Heart left ventricle (tissue), 13 donors: ENCODE measurements around the gene PPP1R11.

Source experiments
- POLR2A ChIP-seq, 2 donors: fragments of 450-650 bp; IDR thresholded peaks; one replicate each; pipeline ENCODE4 v1.6.1; 2017; ENCODE audit warnings: antibody characterized with exemption in 2 of 2, mild to moderate bottlenecking in 2 of 2, moderate library complexity in 2 of 2
- TF ChIP-seq, protein P1 (sequence below), 12 donors: fragments of 200-600 bp; sonication (generic) in 4 of 12; IDR thresholded peaks; one replicate each; pipeline versions ENCODE4 v1.5.0 to v1.8.0; 2018 to 2022; ENCODE audit warnings: antibody characterized with exemption in 12 of 12, mild to moderate bottlenecking in 5 of 12
- donor health status: ischemic (EF 13 %, LVEDD 7.1; RV severe dilation, severe dysfunction).
- donor health status: DM: no; HTN: yes; CAD: no.
- donor health status: DM: no; HTN: no; CAD: no.
- donor health status: ischemic (EF 25% LVEDD 6.9; RV normal size, moderate dysfunction).
- donor health status: ischemic (EF 25% LVEDD 5.7; RV mildly dilated, moderate dysfunction).
- donor health status: ischemic (EF 35%, LVEDD 5.7; RV mildly dilated, moderate dysfunction).
- donor health status: nonischemic (EF 11% LVEDD 7.7; RV severe dilation, severe dysfunction).
- donor health status: DM: yes; HTN: yes; CAD: no.
- donor health status: PGD.
- donor health status: ischemic (EF 29% LVEDD 5.4; RV normal size, mild dysfunction).
- donor health status: nonischemic (EF 23%, LVEDD 6.1; RV moderate dilation, normal function).

GRCh38 chr6:30092852-30093543, 26.0 kb downstream of the PPP1R11 start:
- no peak for TF ChIP-seq POLR2A (IDR thresholded peaks at IDR 0.05)
- TF ChIP-seq, protein P1, sequence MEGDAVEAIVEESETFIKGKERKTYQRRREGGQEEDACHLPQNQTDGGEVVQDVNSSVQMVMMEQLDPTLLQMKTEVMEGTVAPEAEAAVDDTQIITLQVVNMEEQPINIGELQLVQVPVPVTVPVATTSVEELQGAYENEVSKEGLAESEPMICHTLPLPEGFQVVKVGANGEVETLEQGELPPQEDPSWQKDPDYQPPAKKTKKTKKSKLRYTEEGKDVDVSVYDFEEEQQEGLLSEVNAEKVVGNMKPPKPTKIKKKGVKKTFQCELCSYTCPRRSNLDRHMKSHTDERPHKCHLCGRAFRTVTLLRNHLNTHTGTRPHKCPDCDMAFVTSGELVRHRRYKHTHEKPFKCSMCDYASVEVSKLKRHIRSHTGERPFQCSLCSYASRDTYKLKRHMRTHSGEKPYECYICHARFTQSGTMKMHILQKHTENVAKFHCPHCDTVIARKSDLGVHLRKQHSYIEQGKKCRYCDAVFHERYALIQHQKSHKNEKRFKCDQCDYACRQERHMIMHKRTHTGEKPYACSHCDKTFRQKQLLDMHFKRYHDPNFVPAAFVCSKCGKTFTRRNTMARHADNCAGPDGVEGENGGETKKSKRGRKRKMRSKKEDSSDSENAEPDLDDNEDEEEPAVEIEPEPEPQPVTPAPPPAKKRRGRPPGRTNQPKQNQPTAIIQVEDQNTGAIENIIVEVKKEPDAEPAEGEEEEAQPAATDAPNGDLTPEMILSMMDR (IDR thresholded peaks at IDR 0.05): no peak
